HepG2 (cell line): ENCODE data around the gene GMPR. TPM values are rescaled to one million over a fixed set of nuclear protein-coding genes. Genes with fewer than 3 reads are reported as not detected.

ENCODE experiments used
- GLI4 ChIP-seq: sonication (generic); formaldehyde crosslinking; IDR thresholded peaks from 2 replicates; pipeline ENCODE4 v1.5.1; 2020; ENCODE audit warnings: missing genetic modification reagents, mild to moderate bottlenecking, moderate library complexity, borderline replicate concordance
- HBP1 ChIP-seq: IDR thresholded peaks from 2 replicates; pipeline ENCODE4 v1.6.1; 2016; ENCODE audit warnings: low read depth, control low read depth
- IKZF5 ChIP-seq: IDR thresholded peaks from 2 replicates; pipeline ENCODE4 v1.6.1; 2018; ENCODE audit warnings: missing genetic modification reagents, mild to moderate bottlenecking, missing compliant biosample characterization
- KIAA2018 ChIP-seq: sonication (generic); formaldehyde crosslinking; IDR thresholded peaks from 2 replicates; pipeline ENCODE4 v1.5.0; 2020; ENCODE audit warnings: mild to moderate bottlenecking, missing genetic modification reagents, borderline replicate concordance
- KLF9 ChIP-seq: IDR thresholded peaks from 2 replicates; pipeline ENCODE4 v1.6.1; 2016; ENCODE audit warnings: low read depth
- SETDB1 ChIP-seq: sonication (generic); formaldehyde crosslinking; IDR thresholded peaks from 2 replicates; pipeline ENCODE4 v1.5.1; 2020; ENCODE audit warnings: missing genetic modification reagents, mild to moderate bottlenecking, borderline replicate concordance
- ZNF552 ChIP-seq: sonication (generic); formaldehyde crosslinking; IDR thresholded peaks from 2 replicates; pipeline ENCODE4 v1.9.0; 2022; ENCODE audit warnings: missing genetic modification reagents, mild to moderate bottlenecking, borderline replicate concordance
- ZNF678 ChIP-seq: sonication (generic); formaldehyde crosslinking; IDR thresholded peaks from 2 replicates; pipeline ENCODE4 v1.4.0; 2020; ENCODE audit warnings: mild to moderate bottlenecking, missing genetic modification reagents
- ZNF740 ChIP-seq: sonication (generic); formaldehyde crosslinking; IDR thresholded peaks from 2 replicates; pipeline ENCODE4 v1.4.0; 2020; ENCODE audit warnings: missing genetic modification reagents
- ZNF761 ChIP-seq: sonication (generic); formaldehyde crosslinking; conservative IDR thresholded peaks from 2 replicates; pipeline ENCODE4 v1.4.0; 2020; ENCODE audit warnings: mild to moderate bottlenecking, missing genetic modification reagents
- polyA plus RNA-seq, 8 experiments: library from polyadenylated mRNA; depleted of rRNA in 3 of 8; stranded (reverse) in 7 of 8; unstranded in 1 of 8; fragments of >200 nt; fragmentation: Illumina TruSeq in 4 of 8; extraction: Trizol in 4 of 8; gene quantifications; 2 replicates each; pipeline versions ENCODE4 v1.2.1 to v1.2.3, GENCODE V29; 2011 to 2016; ENCODE audit warnings: low read depth in 4 of 8, missing spikeins in 1 of 8, mixed read lengths in 1 of 8; ENCODE audit not compliant: insufficient read depth in 1 of 8
- total RNA-seq, 5 experiments: library from RNA; depleted of rRNA; stranded (reverse); fragments of >200 nt; fragmentation: Illumina TruSeq; extraction: Trizol; gene quantifications; 2 replicates each; pipeline ENCODE4 v1.2.3, GENCODE V29; 2016; ENCODE audit warnings: low read depth in 1 of 5

Gene GMPR
- total and polyA plus RNA-seq, 2 of the 13 experiments (the other 11 are each of a cell fraction or from before 2014, with no cell fraction given) = not detected

- no peak for TF ChIP-seq HBP1 (CRISPR knock-in tag)
- TF ChIP-seq ZNF552 (CRISPR knock-in tag) = no peak
- TF ChIP-seq SETDB1 (CRISPR knock-in tag) = no peak
- TF ChIP-seq KIAA2018 (CRISPR knock-in tag) = no peak
- no peak for TF ChIP-seq IKZF5 (CRISPR knock-in tag)
- no peak for TF ChIP-seq GLI4 (CRISPR knock-in tag)
- TF ChIP-seq ZNF740 (CRISPR knock-in tag) = no peak
- TF ChIP-seq ZNF678 (CRISPR knock-in tag) = no peak
- no peak for TF ChIP-seq KLF9 (CRISPR knock-in tag)
- TF ChIP-seq ZNF761 (CRISPR knock-in tag) = no peak
- TF ChIP-seq, all 625 proteins: peak for 0
Measured at GRCh38 chr6:16272201-16272600, 33.8 kb downstream of the GMPR start (continued).
